ENCODE results near the gene CACNA1C.
"Not testable (repeated sequence)": the region's sequence is repeated elsewhere in the genome, so short reads cannot be mapped to it uniquely, and the experiment has no call there.

CACNA1C gene

GRCh38 chr12:2462087-2462486, 409.3 kb downstream of the CACNA1C start:
- no peak for DNase-seq

GRCh38 chr12:2463719-2464118, 410.9 kb downstream of the CACNA1C start:
- no peak for DNase-seq

DNA sequence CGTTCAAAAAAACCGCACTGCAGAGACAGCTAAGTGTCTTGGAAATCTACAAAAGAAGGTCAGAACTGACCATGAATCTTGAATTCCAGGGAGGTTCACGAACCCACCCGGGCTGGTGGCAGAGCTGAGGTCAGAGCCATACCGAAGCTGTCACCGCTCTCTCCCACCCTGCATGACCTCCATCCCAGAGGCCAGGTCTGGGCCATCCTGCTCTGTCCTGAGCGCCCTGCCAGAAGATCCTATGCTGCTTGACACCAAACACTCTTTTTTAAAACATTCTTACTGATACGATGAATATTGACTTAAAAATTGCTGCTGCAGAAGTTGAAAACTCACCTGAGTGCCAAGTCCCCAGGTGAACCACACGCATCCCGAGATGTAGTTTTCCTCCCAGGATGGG, 412.9 kb downstream of the CACNA1C start:
- DNase-seq = no peak

- DNase-seq = no peak
Observed at GRCh38 chr12:2466211-2466610, 413.4 kb downstream of the CACNA1C start.

DNA sequence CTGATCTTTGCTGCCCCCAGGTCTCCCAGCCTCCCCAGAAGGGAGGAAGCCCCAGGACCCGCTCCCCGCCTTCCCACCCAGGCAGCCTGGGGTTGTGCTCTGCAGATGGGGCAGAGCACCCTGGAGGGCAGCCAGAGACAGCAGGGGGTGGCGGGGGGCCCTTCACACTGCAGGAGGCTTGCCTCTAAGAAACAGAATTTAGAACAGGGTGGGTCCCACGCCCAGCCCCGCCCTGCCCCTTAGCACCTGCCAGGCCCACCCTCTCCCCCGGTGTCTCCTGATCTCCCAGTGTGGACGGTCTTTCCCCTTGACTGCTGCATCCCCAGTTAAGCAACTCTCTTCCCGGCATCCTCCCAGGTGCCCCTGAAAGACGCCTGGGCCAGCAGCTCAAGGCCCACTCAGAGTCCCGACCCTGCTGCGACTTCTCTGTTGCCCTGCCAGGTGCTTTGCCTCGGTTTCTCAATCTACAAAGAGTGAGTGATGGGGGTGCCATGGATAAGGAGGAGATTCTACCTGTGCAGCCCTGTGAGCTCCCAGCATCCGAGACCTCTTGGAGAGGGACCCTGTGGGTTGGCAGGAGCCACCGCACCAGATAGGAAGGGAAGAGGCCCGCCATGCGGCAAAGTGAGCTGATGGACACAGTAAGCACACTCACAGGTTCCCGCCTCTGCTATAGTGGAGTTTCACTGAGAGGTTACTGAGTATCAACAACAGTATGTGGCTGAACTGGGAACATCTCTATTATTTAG, 414.8 kb downstream of the CACNA1C start:
- DNase-seq = no peak

DNA sequence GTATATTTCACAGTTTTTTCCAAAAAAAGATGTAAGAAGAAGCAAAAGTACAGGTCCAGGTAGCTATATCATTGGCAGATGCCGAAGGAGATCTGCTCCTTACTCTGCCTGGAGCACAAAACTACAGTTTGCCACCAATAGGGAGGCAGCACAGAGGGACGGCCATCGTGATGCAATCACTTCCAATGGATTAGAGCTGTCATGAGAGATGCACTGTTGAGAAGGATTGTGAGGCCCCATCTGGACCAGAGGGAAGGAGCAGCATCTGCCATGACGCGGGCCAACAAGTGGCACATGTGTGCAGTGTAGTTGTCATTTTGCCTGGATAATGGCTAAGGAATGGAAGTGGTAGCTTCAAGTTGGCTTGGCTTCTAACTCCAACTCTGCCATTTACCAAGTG, 423.2 kb downstream of the CACNA1C start:
- no peak for DNase-seq

DNA sequence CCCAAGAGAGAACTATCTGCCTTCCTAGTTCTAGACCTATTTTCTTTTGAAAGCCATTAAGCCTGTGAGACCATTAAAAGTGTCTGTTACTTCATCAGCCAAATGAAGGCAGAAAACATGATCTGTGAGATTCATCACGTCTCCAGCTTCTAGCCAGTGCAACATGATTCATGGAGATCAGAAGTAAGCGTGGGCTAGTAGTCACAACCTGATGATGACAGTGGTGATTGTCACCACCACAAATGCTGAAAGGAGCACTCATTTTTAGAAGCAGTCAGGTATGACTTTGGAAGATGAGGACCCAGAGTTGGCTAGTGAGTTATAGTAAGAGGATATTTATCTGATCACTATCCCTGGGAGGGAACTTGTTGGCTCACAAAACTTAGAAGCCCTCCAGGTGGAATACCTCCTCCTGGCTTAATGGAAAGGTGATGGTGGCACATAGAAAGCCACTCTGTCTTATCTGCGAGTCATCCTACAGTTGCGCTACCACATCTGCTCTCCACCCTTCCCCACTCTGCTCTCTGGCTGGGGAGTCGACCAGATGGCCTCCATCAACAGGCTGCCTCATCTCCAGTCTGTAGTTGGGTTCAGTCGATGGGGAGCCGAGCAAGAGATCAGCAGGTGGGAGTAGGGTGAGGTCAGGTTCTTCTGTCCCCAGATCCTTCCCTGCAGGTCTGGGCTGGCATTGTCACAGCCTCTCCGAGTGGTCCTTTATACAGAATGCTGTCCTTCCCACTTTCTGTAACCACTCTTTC, 424.4 kb downstream of the CACNA1C start:
- DNase-seq = no peak

DNA sequence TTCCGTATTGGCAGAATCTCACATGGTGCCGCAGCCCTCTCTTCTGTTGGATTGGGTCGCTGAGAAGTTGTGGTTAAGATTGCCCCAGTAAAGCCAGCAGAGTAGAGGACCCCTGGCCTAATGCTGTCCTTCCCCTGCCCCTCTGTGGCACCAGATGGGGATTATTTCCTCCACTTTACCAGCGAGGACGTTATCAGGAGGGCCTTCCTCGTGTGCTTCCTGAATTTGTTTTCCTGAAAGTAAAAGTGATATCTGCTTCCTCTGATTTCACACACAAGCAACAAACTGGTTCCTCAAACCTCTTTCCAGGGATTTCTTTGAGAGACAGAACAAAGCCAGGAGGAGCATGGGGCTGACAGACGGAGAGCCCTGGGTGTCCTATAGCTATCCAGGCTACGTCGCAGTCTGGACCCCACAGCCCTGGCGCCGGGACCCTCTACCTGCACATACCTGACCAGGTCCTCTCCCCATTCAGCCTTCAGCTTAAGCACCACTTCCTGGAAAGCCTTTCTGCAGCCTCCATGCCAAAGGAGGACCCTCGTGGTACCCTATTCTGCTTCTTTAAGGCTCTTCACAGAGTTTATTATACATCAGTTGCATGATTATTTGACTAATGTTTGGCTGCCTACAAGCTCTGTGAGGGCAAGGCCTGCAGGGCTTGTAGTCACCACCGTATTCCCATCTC, 427.2 kb downstream of the CACNA1C start:
- no peak for DNase-seq

DNA sequence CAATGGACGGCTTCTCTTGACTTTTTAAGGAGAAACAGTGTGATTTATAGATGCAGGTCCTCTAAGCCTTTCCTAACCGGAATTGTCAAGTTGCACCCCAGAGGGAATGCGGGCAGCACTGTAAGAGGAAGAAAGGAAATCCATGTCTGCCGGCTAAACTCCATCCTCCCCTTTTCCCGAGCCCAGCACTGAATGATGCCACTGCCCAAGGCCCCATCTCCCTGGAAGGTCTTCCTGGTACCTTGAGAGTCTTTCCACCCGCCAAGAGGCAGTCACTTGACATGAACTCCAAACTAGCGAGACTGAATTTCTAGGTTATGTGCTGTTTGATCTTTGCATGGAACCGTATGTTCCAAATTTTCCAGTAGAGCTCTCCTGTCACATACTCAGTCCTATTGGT, 428.6 kb downstream of the CACNA1C start:
- DNase-seq = no peak

DNA sequence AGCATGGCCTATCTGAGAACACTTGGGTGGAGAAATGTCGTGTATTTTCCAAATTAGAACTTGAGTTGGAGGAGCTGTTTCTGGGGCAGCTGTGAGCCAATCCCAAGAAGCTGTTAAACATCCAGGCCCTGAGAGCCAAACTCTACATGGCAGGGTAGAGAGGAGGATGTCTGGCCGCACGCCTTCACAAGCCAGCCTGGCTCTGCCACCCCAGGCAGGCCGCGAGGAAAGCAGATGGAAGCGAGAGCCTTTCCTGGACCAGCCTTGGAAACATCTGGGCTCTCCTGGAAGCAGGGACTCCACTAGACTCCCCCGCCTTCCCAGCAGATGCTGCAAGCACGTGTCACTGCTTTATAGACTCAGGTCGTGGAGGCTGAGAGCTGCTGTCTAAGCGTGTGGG, 429.2 kb downstream of the CACNA1C start:
- DNase-seq = no peak

GRCh38 chr12:2482938-2483660, 430.3 kb downstream of the CACNA1C start:
- no peak for DNase-seq

GRCh38 chr12:2483713-2484112, 430.9 kb downstream of the CACNA1C start:
- DNase-seq = no peak

- no peak for DNase-seq
Observed at GRCh38 chr12:2484141-2484776, 431.5 kb downstream of the CACNA1C start.

DNA sequence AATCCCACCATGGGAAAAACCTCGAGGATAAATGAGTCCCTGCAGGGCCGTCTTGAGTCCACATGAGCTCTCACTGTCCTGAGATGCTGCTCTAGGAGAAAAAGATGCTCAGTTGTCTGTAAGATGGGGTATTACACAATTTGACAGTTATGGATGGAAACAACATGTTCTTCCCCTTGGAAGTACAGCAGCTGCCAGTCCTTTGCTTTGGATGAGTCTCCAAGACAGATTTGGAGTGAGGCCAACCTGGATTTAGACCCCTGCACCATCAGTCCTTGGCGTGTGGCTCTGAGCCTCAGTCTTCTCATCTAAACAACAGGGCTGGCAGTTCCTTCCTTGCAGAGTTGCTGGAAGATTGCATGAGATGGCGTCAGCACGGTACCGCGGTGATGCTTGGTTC, 432.9 kb downstream of the CACNA1C start:
- DNase-seq = no peak

GRCh38 chr12:2486796-2487195, 434.0 kb downstream of the CACNA1C start:
- no peak for DNase-seq

GRCh38 chr12:2487278-2487677, 434.5 kb downstream of the CACNA1C start:
- no peak for DNase-seq

GRCh38 chr12:2488131-2488530, 435.3 kb downstream of the CACNA1C start:
- DNase-seq = no peak

DNA sequence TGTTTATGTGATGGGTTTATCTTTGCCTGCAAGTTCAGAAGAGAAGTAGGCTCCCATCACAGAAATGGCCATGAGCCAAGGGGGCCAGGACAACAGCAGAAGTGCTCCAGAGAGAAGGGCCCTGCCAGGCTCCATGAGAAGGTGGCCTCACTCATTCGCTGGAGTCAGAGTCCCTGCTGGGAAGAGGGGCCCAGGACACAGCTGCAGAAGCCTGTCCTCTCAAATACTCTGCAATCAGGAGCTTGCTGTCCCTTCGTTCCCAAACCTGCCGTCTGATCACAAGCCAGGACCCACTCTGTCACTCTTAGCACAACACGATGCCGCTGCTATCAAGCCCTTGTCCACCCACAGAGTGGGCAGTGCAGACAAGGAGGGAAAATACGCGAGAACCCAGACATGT, 435.8 kb downstream of the CACNA1C start:
- DNase-seq = no peak

DNA sequence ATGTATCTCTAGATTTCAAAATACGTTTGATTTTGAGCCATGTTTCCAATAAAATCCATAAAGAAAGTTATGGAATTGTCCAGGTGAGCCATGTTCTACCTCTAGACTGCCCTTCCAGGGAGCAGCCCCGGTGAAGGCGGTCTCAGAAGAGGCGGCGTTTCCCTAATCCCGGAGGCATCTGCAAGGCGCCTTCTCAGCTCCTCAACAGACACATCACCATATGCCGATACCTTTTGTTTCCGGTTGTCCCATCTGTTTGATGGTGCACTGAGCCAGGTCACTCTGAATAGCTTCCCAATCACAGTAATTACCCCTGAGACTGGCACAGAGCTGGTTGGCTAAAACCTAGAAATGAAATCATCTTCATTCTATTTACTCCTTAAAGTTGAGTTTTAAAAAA, 436.5 kb downstream of the CACNA1C start:
- no peak for DNase-seq

DNA sequence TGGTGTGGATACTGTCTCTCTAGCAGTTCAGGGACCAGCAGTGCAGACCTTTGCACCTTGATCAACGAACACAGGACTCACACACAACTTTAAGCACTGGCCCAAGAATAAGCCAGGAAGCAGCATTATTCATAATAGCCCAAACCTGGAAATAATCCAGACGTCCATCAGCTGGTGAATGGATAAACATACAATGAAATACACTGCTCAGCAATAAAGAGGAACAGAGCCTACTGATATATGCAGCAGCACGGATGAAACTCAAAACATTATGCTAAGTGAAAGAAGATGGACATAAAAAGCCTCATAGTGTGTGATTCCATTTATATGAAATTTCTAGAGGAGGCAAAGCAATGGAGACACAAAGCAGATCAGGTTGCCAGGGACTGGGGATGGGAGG, 438.0 kb downstream of the CACNA1C start:
- DNase-seq = no peak

DNA sequence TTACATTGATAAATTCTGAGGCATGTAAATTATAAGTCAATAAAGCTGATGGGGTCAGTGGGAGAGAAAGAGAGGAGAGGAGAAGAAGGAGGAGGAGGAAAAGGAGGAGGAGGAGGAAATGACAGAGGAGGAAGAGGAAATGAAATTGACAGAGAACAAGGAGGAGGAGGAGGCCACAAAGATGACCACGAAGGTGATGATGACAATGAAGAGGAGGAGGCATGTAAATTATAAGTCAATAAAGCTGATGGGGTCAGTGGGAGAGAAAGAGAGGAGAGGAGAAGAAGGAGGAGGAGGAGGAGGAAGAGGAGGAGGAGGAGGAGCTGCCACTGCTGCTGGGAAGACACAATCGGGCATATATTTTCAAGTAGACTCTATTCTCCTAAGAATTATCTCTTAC, 438.6 kb downstream of the CACNA1C start:
- DNase-seq = not testable (repeated sequence)

- DNase-seq = no peak
Observed at GRCh38 chr12:2492236-2492635, 439.4 kb downstream of the CACNA1C start.

- no peak for DNase-seq
Observed at GRCh38 chr12:2493086-2493485, 440.3 kb downstream of the CACNA1C start.
